GM10266 (cell line): ENCODE results near the gene CAPN11.

Experiments
- DNase-seq: peaks from one replicate; pipeline ENCODE4 v3.0.0; 2012; ENCODE audit errors: extremely low spot score
- TF ChIP-seq, protein P1 (sequence below): IDR thresholded peaks from 2 replicates; pipeline ENCODE4 v1.5.1; 2012; ENCODE audit warnings: mild to moderate bottlenecking, low read depth; ENCODE audit not compliant: control insufficient read depth, insufficient read depth; ENCODE audit errors: missing control alignments

The CAPN11 gene

DNA sequence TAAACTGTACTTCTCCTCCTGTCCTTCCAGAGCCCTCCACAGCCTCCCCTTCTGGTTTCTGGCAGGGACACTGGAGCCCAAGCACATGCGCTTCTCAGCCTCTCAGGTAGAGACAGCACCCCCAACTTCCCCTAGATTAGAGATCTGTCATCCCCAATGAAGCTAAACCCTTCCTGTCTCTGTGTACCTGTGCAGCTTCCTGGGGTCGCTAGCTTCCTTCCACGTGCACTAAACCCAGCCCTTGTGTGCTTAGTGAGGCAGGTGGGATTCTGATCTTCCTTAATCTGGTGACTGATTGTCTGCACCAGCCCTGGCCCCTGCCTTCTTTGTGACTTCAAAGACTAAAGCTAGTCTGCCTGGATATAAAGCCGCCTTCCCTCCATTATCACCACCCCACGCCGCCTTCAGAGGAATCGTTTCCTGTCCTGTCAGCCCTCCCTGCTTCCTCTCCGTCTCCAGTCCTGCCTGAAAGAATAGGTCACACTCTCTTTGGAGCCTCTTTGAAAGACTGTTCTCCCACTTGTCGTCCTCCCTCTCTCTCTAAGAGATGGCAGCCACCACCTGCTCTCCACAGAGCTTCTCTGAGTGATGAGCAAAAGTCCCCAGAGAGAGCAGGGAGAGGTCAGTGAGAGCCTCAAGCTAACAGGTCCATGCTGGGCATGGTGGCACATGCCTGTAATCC, 27.5 kb downstream of the CAPN11 start:
- no peak for DNase-seq
- TF ChIP-seq, protein P1, sequence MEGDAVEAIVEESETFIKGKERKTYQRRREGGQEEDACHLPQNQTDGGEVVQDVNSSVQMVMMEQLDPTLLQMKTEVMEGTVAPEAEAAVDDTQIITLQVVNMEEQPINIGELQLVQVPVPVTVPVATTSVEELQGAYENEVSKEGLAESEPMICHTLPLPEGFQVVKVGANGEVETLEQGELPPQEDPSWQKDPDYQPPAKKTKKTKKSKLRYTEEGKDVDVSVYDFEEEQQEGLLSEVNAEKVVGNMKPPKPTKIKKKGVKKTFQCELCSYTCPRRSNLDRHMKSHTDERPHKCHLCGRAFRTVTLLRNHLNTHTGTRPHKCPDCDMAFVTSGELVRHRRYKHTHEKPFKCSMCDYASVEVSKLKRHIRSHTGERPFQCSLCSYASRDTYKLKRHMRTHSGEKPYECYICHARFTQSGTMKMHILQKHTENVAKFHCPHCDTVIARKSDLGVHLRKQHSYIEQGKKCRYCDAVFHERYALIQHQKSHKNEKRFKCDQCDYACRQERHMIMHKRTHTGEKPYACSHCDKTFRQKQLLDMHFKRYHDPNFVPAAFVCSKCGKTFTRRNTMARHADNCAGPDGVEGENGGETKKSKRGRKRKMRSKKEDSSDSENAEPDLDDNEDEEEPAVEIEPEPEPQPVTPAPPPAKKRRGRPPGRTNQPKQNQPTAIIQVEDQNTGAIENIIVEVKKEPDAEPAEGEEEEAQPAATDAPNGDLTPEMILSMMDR: no peak

DNA sequence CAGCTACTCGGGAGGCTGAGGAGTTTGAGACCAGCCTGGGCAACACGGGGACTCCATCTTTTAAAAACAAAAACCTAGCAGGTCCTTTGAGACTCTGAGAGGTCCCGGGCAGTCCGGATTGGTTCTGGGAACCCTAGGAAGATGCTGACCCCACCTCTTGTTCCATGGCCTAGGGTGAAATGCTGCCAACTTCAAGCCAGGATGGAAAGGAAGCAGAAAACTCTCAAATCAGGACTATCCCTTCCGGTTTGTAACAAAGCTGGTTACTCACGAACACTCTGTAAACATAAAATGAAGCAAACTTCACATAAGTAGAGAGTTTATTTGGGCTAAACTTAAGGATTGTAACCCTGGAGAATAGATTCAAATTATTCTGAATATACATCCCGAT, 28.0 kb downstream of the CAPN11 start:
- DNase-seq: no peak
- TF ChIP-seq, protein P1: no peak

DNA sequence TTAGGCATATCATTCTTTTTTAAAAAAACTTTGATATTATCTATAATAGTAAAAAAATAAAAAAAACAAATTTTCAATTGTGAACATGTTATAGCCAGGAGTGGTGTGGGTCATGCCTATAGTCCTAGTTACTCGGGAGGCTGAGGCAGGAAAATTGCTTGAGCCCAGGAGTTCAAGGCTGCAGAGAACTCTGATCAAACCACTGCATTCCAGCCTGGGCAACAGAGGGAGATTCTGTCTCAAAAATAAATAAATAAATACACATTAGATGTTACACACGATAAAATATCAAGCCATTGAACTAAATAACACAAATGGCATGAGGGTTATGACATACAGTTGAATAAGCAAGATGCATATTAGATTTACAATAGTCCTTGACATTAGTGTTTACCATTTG, 30.2 kb downstream of the CAPN11 start:
- no peak for DNase-seq
- TF ChIP-seq, protein P1: no peak

DNA sequence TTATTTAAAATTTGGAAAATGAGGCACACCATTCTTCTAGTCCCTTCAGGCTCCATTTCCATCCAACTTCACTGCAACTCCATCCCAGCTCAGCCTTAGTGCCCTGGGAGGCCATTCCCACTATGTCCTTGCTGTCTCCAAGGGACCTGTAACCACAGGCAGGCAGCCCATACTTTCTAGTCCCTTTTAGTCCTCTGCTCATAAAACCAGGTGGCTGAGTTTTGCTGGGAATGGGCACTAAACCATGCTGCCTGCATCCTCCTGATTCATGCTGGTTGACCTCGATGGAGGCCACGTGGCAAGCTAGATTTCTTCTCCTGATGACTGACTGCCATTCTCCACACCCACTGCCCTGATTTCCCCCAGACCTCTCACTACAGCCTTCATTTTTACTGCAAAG, 30.6 kb downstream of the CAPN11 start:
- peak; percentile 2 for DNase-seq
- TF ChIP-seq, protein P1: no peak

DNA sequence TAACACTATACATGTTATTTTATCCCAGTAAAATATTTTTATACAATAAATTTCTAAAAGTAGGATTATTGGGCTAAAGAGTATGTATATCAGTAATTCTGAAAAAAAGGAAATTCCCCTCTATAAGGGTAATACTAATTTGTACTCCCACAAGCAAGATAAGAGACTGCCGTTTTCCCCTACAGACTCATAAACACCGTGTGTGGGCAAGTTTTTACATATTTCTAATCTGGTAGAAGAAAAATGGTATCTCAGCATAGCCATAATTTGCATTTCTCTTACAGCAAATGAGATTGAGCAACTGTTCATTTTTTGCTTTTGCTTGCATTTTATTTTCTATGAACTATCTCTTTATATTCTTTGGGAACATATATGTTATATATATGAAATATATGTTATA, 32.1 kb downstream of the CAPN11 start:
- peak; percentile 61 for DNase-seq
- TF ChIP-seq, protein P1: no peak

DNA sequence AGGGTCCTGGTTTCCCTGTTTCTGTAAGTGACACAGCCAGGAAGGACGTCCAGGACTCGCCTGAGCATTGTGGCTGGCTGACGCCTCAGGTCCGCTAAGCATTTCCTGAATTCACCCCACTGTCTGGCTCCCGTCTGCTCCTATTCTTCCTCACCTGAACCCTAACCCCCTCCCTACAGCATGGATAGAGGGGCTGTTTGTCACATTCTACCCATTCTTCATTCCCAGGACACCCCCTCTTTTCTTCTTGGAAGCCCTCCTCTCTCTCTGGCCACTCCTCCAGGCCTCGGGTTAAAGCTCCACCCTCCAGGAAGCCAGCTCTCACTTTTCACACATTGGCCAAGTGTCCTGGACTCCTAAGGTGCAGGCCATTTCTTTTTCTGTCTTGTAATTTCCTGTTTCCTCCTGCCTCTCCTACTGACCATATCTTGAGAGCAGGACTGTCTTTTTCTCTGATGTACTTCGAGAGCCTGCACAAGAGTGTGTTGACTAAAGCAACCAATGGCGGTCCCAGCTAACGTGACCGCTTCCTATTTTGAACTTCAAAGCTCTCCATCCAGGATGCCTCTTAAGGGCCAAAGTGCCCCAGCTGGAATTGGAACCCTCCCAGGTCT, 33.9 kb downstream of the CAPN11 start:
- peak; percentile 34 for DNase-seq
- TF ChIP-seq, protein P1: no peak

DNA sequence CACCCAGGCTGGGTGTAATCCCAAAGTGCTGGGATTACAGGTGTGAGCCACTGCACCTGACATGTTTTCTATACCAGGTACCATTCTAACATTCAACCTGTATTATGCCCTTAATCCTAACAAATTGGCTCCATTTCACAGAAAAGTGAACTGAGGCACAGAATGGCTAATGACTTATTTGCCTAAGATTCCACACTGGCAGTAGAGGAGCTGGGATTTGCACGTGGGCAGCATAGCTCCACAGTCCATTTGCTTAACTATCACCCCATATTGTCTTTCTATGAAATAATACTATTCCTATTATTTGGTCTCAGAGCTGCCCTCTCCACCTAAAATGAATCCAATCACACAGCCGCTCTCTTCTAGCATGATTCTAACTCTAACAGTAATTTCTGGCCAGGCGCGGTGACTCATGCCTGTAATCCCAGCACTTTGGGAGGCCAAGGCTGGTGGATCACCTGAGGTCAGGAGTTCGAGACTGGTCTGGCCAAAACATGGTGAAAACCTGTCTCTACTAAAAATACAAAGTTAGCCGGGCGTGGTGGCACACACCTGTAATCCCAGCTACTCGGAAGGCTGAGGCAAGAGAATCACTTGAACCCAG, 34.8 kb downstream of the CAPN11 start:
- peak; percentile 1 for DNase-seq
- TF ChIP-seq, protein P1: no peak
